ENCODE measurements around the gene ZNF26.
A peak's percentile ranks its signal among the peaks of the same experiment; 100 is the strongest.
"Not testable (repeated sequence)": the region's sequence is repeated elsewhere in the genome, so short reads cannot be mapped to it uniquely, and the experiment has no call there.

Gene ZNF26

GRCh38 chr12:132956011-132956788, 30.0 kb upstream of the ZNF26 start, which contains the start of gene ZNF605:
TSS of gene ZNF605 (minus strand) at chr12:132956306. CDS start at chr12:132945635, 10,671 bp downstream.
- peak; percentile 85 for DNase-seq (ENCODE audit: low spot score)

GRCh38 chr12:132961790-132962189, 24.4 kb upstream of the ZNF26 start:
- DNase-seq (ENCODE audit: low spot score) = not testable (repeated sequence)

- DNase-seq (ENCODE audit: low spot score) = not testable (repeated sequence)
Measured at GRCh38 chr12:132963947-132964346, 22.2 kb upstream of the ZNF26 start.

GRCh38 chr12:132965796-132966195, 20.4 kb upstream of the ZNF26 start:
- DNase-seq (ENCODE audit: low spot score) = no peak

- DNase-seq (ENCODE audit: low spot score) = no peak
Measured at GRCh38 chr12:132966676-132967415, 19.3 kb upstream of the ZNF26 start.

- DNase-seq (ENCODE audit: low spot score) = no peak
Measured at GRCh38 chr12:132967736-132968135, 18.4 kb upstream of the ZNF26 start.

GRCh38 chr12:132972374-132972773, 13.8 kb upstream of the ZNF26 start:
- DNase-seq (ENCODE audit: low spot score) = no peak

- DNase-seq (ENCODE audit: low spot score) = not testable (repeated sequence)
Measured at GRCh38 chr12:132976870-132977269, 9.3 kb upstream of the ZNF26 start.

- DNase-seq (ENCODE audit: low spot score) = no peak
Measured at GRCh38 chr12:132986885-132987225, 688 bp downstream of the ZNF26 start.

GRCh38 chr12:132998741-132999140, 12.6 kb downstream of the ZNF26 start:
- DNase-seq (ENCODE audit: low spot score) = no peak

- no peak for DNase-seq (ENCODE audit: low spot score)
Measured at GRCh38 chr12:133010657-133011297, 24.6 kb downstream of the ZNF26 start.

- DNase-seq (ENCODE audit: low spot score) = no peak
Measured at GRCh38 chr12:133023566-133023965, 37.4 kb downstream of the ZNF26 start.

GRCh38 chr12:133026996-133027395, 40.8 kb downstream of the ZNF26 start:
- DNase-seq (ENCODE audit: low spot score) = no peak

GRCh38 chr12:133037207-133038005, 51.2 kb downstream of the ZNF26 start, which contains the start of gene ZNF84:
TSS of gene ZNF84 (plus strand) at chr12:133037509. CDS start at chr12:133041468, 3,959 bp downstream.
- DNase-seq (ENCODE audit: low spot score) = peak; percentile 98

- no peak for DNase-seq (ENCODE audit: low spot score)
Measured at GRCh38 chr12:133038118-133038709, 52.0 kb downstream of the ZNF26 start.

GRCh38 chr12:133046698-133047097, 60.5 kb downstream of the ZNF26 start:
- DNase-seq (ENCODE audit: low spot score) = no peak

- DNase-seq (ENCODE audit: low spot score) = no peak
Measured at GRCh38 chr12:133057446-133057845, 71.3 kb downstream of the ZNF26 start.

GRCh38 chr12:133058203-133059113, 72.3 kb downstream of the ZNF26 start:
- DNase-seq (ENCODE audit: low spot score) = no peak

- no peak for DNase-seq (ENCODE audit: low spot score)
Measured at GRCh38 chr12:133061954-133062353, 75.8 kb downstream of the ZNF26 start.

- no peak for DNase-seq (ENCODE audit: low spot score)
Measured at GRCh38 chr12:133063556-133063955, 77.4 kb downstream of the ZNF26 start.

Measured in CD4-positive, alpha-beta T cell treated with Interleukin-15 for 4 hours (primary cell).